Upper lobe of right lung (tissue), 1 donor: ENCODE results near the gene COASY. TPM values are rescaled to one million over a fixed set of nuclear protein-coding genes. Genes with fewer than 3 reads are reported as not detected.
A peak's percentile ranks its signal among the peaks of the same experiment; 100 is the strongest.
"Not testable (repeated sequence)": the region's sequence is repeated elsewhere in the genome, so short reads cannot be mapped to it uniquely, and the experiment has no call there.

Experiments used
- ATAC-seq: fragments of 200-7000 bp; cut with Tn5 transposase; one replicate; pipeline ENCODE4 v1.9.1; 2020; ENCODE audit warnings: mild to moderate bottlenecking, moderate library complexity
- DNase-seq: peaks from one replicate; pipeline ENCODE4 v3.0.0-alpha.2; 2020
- H3K27ac ChIP-seq: fragments of 200-600 bp; one replicate; pipeline ENCODE4 v1.8.0; 2022
- H3K27me3 ChIP-seq: fragments of 200-600 bp; one replicate; pipeline ENCODE4 v1.8.0; 2022; ENCODE audit warnings: mild to moderate bottlenecking
- H3K36me3 ChIP-seq: fragments of 200-600 bp; one replicate; pipeline ENCODE4 v1.8.0; 2022
- H3K4me1 ChIP-seq: fragments of 200-600 bp; one replicate; pipeline ENCODE4 v1.8.0; 2022
- H3K4me3 ChIP-seq: fragments of 200-600 bp; one replicate; pipeline ENCODE4 v1.8.0; 2022; ENCODE audit warnings: mild to moderate bottlenecking
- H3K9me3 ChIP-seq: fragments of 200-600 bp; one replicate; pipeline ENCODE4 v1.8.0; 2022
- intact Hi-C: fragments of 100-400 bp; cut with DNase I; formaldehyde crosslinking; loops from one replicate; pipeline ENCODE4 v1.11.0; 2022
- total RNA-seq: library from RNA; stranded (reverse); fragmentation: NEBNext Ultra II Directional; extraction: Animal tissue kit (Norgen Biotek cat#: 25700); gene quantifications from one replicate; pipeline ENCODE4 v1.2.1, GENCODE V29; 2021
- TF ChIP-seq, protein P1 (sequence below): fragments of 200-600 bp; IDR thresholded peaks from one replicate; pipeline ENCODE4 v1.8.0; 2022; ENCODE audit warnings: antibody characterized with exemption
- donor health status: DM: no; HTN: yes; CAD: no; lungs with severe emphysema.

Gene COASY
- total RNA-seq, 1 donor from 2014 or later = 63.3 TPM

DNA sequence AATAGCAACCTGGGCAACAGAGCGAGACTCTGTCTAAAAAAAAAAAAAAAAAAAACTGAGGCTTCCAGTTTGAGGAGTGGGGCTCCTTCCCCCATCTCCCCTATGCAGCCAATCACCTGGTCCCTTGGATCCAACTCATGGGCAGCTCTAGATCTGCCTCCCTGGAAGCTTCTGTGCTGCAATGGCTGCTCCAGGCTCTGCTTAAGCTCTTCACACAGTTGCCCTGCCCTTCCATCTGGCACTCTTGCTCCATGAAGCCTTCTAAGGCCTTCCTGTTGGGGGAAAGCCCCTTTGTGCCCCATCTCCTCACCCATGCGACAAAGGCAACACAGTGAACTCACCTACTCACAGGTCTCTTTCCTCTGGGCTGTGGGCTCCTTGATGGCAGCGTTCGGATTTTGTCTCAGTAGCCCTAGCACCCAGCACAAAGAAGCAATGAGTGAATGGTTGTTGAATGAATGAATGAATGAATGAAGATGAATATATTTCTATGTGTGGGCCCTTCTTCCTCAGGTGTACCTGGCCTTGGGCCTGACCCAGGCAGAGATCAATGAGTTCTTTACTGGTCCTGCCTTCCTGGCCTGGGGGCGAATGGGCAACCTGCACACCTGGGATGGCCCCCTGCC, 24.0 kb upstream of the COASY start:
- ATAC-seq (no peak), DNase-seq (no peak)
- Histone ChIP-seq H3K36me3 (peaks cover 44% of the 10 kb centered on the region), H3K9me3 (no peaks in the 10 kb centered on the region), H3K4me1 (peaks cover 14% of the 10 kb centered on the region), H3K27me3 (no peaks in the 10 kb centered on the region), H3K27ac (no peak overlapping the region), H3K4me3 (no peak overlapping the region)
- TF ChIP-seq, protein P1, sequence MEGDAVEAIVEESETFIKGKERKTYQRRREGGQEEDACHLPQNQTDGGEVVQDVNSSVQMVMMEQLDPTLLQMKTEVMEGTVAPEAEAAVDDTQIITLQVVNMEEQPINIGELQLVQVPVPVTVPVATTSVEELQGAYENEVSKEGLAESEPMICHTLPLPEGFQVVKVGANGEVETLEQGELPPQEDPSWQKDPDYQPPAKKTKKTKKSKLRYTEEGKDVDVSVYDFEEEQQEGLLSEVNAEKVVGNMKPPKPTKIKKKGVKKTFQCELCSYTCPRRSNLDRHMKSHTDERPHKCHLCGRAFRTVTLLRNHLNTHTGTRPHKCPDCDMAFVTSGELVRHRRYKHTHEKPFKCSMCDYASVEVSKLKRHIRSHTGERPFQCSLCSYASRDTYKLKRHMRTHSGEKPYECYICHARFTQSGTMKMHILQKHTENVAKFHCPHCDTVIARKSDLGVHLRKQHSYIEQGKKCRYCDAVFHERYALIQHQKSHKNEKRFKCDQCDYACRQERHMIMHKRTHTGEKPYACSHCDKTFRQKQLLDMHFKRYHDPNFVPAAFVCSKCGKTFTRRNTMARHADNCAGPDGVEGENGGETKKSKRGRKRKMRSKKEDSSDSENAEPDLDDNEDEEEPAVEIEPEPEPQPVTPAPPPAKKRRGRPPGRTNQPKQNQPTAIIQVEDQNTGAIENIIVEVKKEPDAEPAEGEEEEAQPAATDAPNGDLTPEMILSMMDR = no peak
- intact Hi-C loops = no loop called here

- TF ChIP-seq, protein P1 = no peak
These were observed 23.5 kb upstream of the COASY start for GRCh38 chr17:42538482-42538881.

GRCh38 chr17:42540558-42540957, 21.4 kb upstream of the COASY start:
- H3K9me3 ChIP-seq, H3K4me3 ChIP-seq, ATAC-seq, DNase-seq, intact Hi-C loops, H3K27ac ChIP-seq, H3K27me3 ChIP-seq: not testable (repeated sequence)
- Histone ChIP-seq H3K4me1 (peaks cover 10% of the 10 kb centered on the region), H3K36me3 (peaks cover 48% of the 10 kb centered on the region)

More at GRCh38 chr17:42538482-42538881, 23.5 kb upstream of the COASY start:
- peaks cover 48% of the 10 kb centered on the region for H3K36me3 ChIP-seq
- no peaks in the 10 kb centered on the region for H3K27me3 ChIP-seq
- no peak overlapping the region for H3K27ac ChIP-seq
- no peak overlapping the region for H3K4me3 ChIP-seq
- no peaks in the 10 kb centered on the region for H3K9me3 ChIP-seq
- intact Hi-C loops = no loop called here
- no peak for ATAC-seq
- peaks cover 14% of the 10 kb centered on the region for H3K4me1 ChIP-seq
- no peak for DNase-seq

- ATAC-seq (no peak), DNase-seq (no peak)
- intact Hi-C loops = no loop called here
- Histone ChIP-seq H3K36me3 (peaks cover 48% of the 10 kb centered on the region), H3K4me3 (no peak overlapping the region), H3K9me3 (no peaks in the 10 kb centered on the region), H3K27me3 (no peaks in the 10 kb centered on the region), H3K4me1 (peaks cover 8% of the 10 kb centered on the region), H3K27ac (no peak overlapping the region)
- TF ChIP-seq, protein P1 = no peak
These were observed 20.7 kb upstream of the COASY start for GRCh38 chr17:42541041-42541833.

GRCh38 chr17:42543190-42544079, 18.5 kb upstream of the COASY start:
- H3K27ac ChIP-seq = no peak overlapping the region
- no peaks in the 10 kb centered on the region for H3K27me3 ChIP-seq
- intact Hi-C loops = no loop called here
- ATAC-seq (no peak), DNase-seq (peak; percentile 64)
- no peaks in the 10 kb centered on the region for H3K9me3 ChIP-seq
- H3K4me1 ChIP-seq = no peaks in the 10 kb centered on the region
- H3K36me3 ChIP-seq = peaks cover 45% of the 10 kb centered on the region
- no peak overlapping the region for H3K4me3 ChIP-seq
- TF ChIP-seq, protein P1 = no peak
